ENCODE data around the gene SLC35F5.
A peak's percentile ranks its signal among the peaks of the same experiment; 100 is the strongest.
"Not testable (repeated sequence)": the region's sequence is repeated elsewhere in the genome, so short reads cannot be mapped to it uniquely, and the experiment has no call there.

The SLC35F5 gene

GRCh38 chr2:113756355-113757137, at the start of gene SLC35F5:
Gene SLC35F5 (minus strand): TSS chr2:113756642. CDS start chr2:113756409, 233 bp downstream.
- DNase-seq (ENCODE audit: low read depth): peak; percentile 92

- no peak for DNase-seq (ENCODE audit: low read depth)
Measured at GRCh38 chr2:113799375-113799774, 42.9 kb upstream of the SLC35F5 start.

- no peak for DNase-seq (ENCODE audit: low read depth)
Measured at GRCh38 chr2:113797237-113797636, 40.8 kb upstream of the SLC35F5 start.

GRCh38 chr2:113796592-113797175, 40.2 kb upstream of the SLC35F5 start:
- no peak for DNase-seq (ENCODE audit: low read depth)

GRCh38 chr2:113795405-113795920, 39.0 kb upstream of the SLC35F5 start:
- DNase-seq (ENCODE audit: low read depth): no peak

GRCh38 chr2:113791697-113792590, 35.5 kb upstream of the SLC35F5 start:
- no peak for DNase-seq (ENCODE audit: low read depth)

- DNase-seq (ENCODE audit: low read depth): no peak
Measured at GRCh38 chr2:113784823-113785744, 28.6 kb upstream of the SLC35F5 start.

- DNase-seq (ENCODE audit: low read depth): no peak
Measured at GRCh38 chr2:113780472-113780871, 24.0 kb upstream of the SLC35F5 start.

- no peak for DNase-seq (ENCODE audit: low read depth)
Measured at GRCh38 chr2:113777371-113777770, 20.9 kb upstream of the SLC35F5 start.

- no peak for DNase-seq (ENCODE audit: low read depth)
Measured at GRCh38 chr2:113776949-113777348, 20.5 kb upstream of the SLC35F5 start.

- not testable (repeated sequence) for DNase-seq (ENCODE audit: low read depth)
Measured at GRCh38 chr2:113774616-113775015, 18.2 kb upstream of the SLC35F5 start.

GRCh38 chr2:113770929-113771328, 14.5 kb upstream of the SLC35F5 start:
- DNase-seq (ENCODE audit: low read depth): no peak

- no peak for DNase-seq (ENCODE audit: low read depth)
Measured at GRCh38 chr2:113769555-113769954, 13.1 kb upstream of the SLC35F5 start.

GRCh38 chr2:113768770-113769169, 12.3 kb upstream of the SLC35F5 start:
- no peak for DNase-seq (ENCODE audit: low read depth)

- no peak for DNase-seq (ENCODE audit: low read depth)
Measured at GRCh38 chr2:113767811-113768460, 11.5 kb upstream of the SLC35F5 start.

GRCh38 chr2:113765276-113765675, 8.8 kb upstream of the SLC35F5 start:
- no peak for DNase-seq (ENCODE audit: low read depth)

GRCh38 chr2:113762377-113763118, 6.1 kb upstream of the SLC35F5 start:
- DNase-seq (ENCODE audit: low read depth): no peak

GRCh38 chr2:113760400-113760799, 4.0 kb upstream of the SLC35F5 start:
- no peak for DNase-seq (ENCODE audit: low read depth)

GRCh38 chr2:113757138-113757657, 756 bp upstream of the SLC35F5 start:
- no peak for DNase-seq (ENCODE audit: low read depth)

- no peak for DNase-seq (ENCODE audit: low read depth)
Measured at GRCh38 chr2:113755835-113756354, 547 bp downstream of the SLC35F5 start.

Data from stimulated activated CD8-positive, alpha-beta memory T cell treated with anti-CD3 and anti-CD28 coated beads, Interleukin-12 subunit alpha, Interleukin-12 subunit beta, amount 100 ng/mL, for 4 hours (primary cell).